ENCODE measurements around the gene POFUT1.

The POFUT1 gene

DNA sequence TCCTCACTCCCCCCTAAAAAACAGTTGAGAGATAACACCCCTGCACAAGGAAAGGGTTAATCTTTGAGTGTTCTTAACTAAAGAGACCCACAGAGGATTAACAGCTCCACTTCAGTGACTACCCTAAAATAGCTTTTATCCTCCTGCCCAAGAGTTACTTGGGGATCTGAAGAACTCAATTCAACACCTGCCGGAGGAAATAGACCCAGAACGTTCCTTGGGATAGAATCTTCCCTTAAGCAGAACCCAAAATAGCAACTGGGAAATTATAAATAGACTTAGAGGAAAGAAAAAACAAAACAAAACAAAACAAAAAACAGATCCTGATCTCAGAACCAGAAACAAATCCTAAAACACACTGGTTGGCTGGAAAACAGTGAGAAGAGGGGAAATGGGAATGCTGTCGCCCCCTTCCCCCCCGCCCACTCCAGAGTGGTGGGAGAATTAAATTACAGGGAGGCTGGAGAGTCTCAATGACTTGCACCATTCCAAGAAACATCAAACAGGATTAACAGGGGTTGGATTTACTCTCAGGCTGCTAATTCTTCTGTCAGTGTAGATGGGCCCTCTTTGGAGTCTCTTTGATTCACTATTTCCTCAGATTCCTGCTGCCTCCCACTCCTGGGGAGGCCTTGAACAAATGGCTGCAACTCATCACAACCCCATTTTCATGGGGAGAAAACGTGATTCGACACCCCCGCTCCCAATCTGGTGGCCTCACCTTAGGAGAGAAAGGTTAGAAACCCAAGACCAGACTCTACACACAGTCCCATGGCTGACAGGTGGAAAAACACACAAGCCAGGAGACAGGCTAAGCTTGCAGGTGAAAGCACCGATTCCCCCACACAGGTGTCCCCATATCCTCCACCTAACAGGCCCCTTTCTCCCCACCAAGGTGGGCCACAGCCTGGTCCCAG lies 1.6 kb upstream of the POFUT1 start:
- H3K4me3 ChIP-seq (ENCODE audit: low read depth, low read length): peak overlapping the region; percentile 95

DNA sequence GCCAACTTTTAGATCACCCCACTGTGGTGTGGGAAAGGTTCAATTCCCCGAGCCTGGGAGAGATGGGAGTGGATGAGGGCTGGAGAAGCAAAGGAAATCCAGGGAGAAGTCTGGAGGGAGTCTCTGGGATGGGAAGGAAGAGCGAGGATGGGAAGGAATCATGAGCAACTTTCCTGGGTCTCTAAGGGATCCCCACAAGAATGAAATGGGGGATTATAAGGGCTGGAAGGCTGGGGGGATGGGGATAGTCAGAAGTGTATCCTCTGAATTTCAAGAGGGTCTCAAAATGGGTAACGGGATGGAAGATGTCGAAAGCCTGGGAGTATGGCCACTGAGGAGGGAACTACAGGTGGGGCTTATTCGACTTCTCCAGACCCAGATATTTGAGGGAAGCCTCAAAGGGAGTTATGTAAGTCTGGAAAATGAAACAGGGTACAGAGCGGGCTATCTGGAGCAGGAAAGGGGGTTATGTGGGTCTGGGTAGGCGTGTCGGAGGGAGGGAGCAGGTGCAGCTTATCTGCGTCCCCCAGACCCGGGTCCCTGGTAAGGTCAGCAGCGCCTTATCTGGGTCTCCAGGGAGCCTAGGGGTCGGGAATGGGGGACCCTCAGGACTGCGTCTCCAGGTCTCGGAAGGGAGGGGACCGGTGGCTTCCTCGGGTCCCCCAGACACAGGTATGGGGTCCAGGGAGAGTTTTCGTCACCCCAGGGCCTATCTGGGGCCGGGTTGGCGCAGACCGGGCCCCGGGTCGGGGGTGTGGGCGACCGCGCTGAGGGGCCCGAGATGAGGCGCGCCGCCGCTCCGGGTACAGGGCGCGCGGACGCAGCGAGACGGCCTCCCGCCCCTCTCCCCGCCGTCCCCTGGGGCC lies 687 bp upstream of the POFUT1 start:
- H3K4me3 ChIP-seq (ENCODE audit: low read depth, low read length): peak overlapping the region; percentile 95

DNA sequence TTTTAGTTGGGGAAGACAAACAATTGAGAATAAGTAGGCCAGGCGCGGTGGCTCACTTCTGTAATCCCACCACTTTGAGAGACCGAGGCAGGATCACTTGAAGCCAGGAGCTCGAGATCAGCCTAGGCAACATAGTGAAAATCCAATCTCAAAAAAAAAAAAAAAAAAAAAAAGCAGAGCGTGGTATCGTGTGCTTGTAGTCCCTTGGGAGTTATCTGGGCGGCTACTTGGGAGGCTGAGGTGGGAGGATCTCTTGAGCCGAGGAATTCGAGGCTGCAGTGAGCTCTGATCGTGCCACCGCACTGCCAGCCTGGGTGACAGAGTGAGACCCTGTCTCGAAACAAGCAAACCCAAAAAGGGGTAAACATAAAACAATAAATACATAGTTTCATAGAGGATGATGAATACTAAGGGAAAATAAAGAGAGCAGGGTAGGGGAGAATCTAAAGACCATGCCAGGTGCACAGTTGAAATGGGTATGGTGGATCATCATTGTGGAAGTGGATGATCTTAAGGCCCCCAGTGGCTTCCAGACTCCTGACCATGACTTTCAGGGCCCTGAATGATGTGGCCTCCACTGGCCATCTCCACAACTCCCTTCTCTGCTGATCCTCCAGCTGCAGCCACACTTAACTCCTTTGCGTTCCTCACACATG lies 947 bp downstream of the POFUT1 start:
- peak overlapping the region; percentile 95 for H3K4me3 ChIP-seq (ENCODE audit: low read depth, low read length)

DNA sequence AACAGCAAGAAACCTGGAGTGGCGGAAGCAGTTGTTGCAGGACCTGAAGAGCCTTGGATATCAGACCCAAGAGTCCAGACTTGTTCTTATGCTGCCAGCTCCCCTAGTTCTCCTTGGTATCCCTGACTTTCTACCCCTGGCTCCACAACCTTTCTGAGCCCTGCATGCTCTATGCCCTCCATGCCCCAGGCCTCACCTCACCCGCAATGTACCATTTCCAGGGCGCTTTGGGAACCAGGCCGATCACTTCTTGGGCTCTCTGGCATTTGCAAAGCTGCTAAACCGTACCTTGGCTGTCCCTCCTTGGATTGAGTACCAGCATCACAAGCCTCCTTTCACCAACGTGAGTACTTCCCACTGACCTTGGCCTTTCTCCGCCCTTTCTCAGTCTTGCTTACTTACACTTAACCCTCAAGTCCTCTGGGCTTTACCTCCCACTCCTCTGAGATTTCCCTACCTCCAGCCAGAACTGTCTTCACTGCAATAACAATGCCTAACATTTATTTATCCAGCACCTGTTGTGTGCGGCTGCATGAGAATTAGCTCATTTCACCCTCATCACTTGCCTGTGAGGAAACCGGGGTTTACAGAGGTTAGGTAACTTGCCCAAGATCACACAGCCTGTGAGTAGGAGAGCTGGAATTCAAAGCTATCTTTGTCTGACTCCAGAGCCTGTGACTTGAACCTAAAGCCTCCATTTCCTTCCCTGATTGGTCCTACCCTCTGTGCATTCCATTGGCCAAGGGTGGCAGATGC lies 2.3 kb downstream of the POFUT1 start:
- H3K4me3 ChIP-seq (ENCODE audit: low read depth, low read length): no peak overlapping the region

DNA sequence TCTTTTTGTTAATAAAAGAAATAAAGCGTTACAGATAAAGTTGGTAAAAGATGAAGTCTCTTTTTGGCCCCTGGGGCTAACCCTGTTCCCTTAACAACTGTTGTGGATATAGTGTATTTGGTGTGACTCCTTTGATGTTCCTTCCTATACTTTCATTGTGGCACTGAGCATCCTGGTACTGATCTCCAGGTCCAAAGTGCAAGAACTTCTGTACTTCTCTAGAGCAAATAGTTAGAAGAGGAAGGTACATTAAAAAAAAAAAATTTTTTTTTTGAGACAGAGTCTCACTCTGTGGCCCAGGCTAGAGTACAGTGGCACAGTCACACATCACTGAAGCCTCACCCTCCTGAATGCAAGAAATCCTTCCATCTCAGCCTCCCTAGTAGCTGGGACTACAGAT lies 6.2 kb downstream of the POFUT1 start:
- H3K4me3 ChIP-seq (ENCODE audit: low read depth, low read length): no peak overlapping the region

DNA sequence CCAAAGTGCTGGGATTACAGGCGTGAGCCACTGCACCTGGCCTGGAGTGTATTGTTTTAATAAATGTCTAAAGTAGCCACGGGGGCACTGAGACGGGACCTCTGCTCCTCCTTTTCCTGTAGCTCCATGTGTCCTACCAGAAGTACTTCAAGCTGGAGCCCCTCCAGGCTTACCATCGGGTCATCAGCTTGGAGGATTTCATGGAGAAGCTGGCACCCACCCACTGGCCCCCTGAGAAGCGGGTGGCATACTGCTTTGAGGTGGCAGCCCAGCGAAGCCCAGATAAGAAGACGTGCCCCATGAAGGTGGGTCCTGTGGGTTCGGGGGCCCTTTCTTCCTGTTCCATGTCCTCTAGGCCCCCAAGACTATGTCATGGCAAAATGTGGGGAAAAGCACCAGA lies 7.5 kb downstream of the POFUT1 start:
- no peak overlapping the region for H3K4me3 ChIP-seq (ENCODE audit: low read depth, low read length)

DNA sequence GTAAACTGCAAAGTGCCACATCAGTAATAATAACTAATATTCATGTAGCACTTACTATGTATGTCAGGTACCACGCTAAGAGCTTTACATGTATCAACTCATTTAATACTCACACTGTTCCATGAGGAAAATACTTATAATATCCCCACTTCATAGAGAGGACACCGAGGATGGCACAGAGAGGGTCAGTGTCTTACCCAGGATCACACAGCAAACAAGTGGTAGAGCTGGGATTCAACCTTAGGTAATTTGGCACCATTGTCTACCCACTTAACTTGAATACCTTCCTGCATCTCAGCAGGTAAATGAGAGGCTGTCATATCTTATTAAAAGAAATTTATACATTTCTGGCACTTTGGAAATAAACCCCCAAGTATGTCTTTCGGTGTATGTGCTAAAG lies 8.0 kb downstream of the POFUT1 start:
- H3K4me3 ChIP-seq (ENCODE audit: low read depth, low read length): no peak overlapping the region

DNA sequence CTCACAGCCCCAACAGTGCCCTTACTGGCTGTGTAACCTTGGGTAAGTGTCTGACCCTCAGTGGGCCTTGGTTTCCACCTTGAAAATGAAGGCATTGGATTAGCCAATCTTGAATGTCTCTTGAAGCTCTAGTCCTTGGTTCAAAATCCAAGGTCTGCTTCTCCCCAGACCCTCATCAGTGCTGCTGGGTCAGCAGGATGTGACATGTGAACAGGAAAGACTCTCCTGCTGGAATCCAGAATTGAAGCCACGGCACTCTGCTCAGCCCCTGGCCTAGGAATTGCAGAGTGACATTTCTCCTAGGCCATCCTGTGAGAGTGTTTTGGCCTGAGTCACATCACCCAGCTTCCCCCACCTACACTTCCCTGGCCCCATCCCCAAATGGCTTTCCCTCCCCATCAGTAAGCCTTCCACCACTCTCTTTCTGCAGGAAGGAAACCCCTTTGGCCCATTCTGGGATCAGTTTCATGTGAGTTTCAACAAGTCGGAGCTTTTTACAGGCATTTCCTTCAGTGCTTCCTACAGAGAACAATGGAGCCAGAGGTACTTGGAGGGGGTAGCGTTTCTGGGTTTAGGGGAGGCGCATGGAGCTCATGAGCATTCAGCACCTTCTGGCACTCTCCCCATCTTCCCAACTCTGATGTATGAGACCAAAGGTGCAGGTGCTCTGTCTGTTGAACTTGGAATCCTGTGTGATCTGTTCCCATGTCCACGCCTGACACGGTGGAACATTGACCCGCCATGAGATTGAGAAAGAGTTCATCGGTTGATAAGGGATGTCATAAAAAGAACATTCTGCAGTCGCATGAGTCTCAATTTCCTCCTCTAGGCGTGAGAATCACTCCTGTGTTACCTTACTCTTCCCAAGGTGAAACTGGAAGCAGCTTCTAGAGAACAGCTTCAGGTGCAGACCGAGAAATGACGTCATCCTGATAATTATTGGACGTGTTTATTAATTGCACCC lies 8.8 kb downstream of the POFUT1 start:
- H3K4me3 ChIP-seq (ENCODE audit: low read depth, low read length): no peak overlapping the region

DNA sequence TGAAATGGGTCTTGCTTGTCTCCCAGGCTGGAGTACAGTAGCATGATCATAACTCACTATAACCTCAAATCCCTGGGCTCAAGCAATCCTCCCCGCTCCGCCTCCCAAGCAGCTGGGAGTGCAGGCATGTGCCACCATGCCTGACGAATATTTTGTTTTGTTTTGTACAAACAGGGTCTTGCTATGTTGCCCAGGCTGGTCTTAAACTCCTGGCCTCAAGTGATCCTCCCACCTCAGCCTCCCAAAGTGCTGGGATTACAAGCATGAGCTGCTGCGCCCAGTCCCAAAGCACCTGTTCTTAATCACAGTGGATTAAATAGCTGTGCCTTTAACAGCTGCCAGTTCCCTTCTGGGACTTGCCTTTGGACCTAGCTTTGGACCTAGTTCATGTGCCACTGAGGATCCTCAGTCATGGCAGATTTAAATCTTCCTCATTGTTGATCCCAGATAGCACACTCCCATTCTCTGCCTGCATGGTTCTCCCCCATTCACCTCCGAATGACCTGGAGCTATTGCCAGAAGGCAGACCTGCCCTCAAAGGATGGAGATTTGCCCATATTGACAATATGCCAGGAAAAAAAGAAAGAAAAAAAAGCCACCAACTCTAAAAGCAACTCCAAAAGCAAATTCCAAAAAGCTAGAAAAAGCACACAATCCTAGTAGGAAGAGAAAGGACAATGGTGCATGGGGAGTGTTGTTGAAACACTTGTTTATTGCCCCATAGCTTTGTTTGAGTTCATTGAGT lies 10.6 kb downstream of the POFUT1 start:
- H3K4me3 ChIP-seq (ENCODE audit: low read depth, low read length): no peak overlapping the region

DNA sequence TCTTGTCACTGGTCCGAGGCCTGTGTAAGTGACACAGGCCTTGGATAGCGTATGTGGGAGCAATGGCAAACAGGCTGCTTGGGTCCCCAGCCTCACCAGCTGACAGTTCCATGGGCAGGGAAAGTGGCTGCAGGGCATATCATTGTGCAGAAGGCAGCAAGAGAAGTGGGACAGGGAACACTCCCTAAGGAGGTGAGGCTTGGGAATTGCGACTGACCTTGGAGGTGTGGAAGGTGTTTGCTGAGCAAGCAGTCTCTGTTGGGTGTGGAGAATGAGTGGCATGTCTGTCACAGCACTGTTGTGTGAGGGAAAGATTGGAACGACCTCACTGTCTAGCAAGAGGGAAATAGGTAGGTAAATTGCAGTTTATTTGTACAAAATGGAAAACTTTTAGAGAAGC lies 16.8 kb downstream of the POFUT1 start:
- no peak overlapping the region for H3K4me3 ChIP-seq (ENCODE audit: low read depth, low read length)

DNA sequence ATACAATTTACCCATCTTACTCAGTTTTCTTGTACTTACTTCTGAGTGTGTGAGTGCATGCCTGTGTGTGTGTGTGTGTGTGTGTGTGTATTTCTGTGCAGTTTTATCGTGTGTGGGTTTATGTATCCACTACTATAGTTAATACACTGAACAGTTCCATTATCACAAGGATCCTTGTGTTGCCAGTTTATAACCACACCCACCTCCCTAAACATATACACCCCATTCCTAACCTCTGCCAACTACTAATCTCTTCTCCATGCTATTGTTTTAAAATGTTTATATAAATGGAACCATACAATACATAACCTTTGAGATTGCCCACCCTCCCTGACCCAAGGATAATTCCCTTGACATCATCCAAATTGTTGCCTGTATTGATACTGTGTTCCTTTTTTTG lies 18.7 kb downstream of the POFUT1 start:
- no peak overlapping the region for H3K4me3 ChIP-seq (ENCODE audit: low read depth, low read length)

DNA sequence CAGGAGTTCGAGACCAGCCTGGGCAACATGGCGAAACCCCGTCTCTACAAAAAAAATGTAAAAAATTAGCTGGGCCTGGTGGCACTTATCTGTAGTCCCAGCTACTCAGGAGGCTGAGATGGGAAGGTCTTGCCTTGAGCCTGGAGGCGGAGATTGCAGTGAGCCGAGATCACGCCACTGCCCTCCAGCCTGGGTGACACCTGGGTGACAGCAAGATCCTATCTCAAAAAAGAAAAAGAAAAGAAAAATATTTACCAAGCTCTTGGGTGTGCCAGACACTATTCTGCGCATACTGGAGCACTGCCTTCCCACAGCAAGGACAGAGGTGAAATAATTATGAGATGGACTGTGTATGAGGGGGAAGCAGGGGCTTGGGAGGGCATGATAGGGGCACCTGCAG lies 19.6 kb downstream of the POFUT1 start:
- H3K4me3 ChIP-seq (ENCODE audit: low read depth, low read length): no peak overlapping the region

DNA sequence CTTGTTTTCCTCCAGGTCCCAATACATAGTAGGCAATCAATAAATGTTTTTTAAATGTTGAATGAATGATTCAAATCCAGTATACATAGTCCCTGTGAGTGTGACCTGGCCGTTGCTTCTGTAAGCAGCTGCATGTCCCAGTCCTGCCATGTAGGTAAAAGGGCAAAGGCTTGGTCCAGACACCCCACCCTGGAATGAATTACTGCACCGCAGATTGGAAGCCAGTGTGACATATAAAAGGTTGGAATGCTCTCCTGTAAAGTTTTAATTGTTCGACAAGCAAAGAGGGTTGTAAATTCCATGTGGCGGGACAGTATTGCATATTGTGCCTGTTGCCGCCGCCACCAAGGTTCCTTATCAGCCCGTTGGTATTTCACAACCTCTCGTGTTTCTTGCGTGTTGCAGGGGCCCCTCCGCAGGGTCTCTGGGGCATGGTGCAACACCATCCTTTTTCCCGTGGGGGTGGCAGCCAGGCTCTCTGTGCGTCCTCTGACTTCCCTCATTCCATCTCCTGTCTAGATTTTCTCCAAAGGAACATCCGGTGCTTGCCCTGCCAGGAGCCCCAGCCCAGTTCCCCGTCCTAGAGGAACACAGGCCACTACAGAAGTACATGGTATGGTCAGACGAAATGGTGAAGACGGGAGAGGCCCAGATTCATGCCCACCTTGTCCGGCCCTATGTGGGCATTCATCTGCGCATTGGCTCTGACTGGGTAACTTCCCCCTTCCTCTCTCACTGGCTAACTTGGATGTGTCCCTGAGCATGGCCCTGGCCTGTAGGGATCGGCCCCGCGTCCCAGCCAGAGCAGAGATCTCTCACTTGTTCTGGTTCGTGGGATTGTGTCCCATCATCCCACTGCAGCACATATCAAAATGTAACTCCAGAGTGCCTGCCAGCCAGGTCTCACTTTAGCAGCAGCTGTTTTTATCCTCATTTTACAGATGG lies 20.3 kb downstream of the POFUT1 start:
- H3K4me3 ChIP-seq (ENCODE audit: low read depth, low read length): no peak overlapping the region

DNA sequence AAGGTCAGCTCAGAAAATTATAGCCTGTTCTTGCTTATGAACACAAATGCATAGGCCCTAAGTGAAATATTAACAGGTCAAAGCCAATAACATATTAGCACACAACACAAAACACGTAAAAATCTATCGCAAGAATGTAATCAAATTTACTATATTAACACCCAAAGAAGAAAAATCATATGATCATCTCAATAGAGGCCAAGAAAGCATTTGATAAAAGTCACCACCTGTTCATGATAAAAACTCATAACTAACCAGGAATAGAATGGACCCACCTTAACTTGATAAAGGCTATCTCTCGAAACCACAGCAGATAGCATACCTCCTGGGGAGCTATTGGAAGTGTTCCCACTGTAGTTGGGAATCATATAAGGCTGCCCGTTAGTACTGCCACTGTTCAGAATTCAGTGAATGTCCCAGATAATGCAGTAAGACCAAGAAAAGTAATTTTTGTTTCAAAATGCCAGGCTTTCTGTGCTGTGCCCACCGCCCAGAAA lies 21.6 kb downstream of the POFUT1 start:
- H3K4me3 ChIP-seq (ENCODE audit: low read depth, low read length): no peak overlapping the region

DNA sequence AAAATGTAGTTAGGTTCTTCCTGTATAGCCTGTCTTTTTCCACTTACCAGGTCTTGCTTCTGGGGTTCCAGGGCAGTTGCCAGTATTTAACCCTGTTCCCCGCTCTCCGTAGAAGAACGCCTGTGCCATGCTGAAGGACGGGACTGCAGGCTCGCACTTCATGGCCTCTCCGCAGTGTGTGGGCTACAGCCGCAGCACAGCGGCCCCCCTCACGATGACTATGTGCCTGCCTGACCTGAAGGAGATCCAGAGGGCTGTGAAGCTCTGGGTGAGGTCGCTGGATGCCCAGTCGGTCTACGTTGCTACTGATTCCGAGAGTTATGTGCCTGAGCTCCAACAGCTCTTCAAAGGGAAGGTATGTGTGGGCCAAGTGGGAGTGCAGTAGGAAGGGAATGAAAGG lies 23.0 kb downstream of the POFUT1 start:
- H3K4me3 ChIP-seq (ENCODE audit: low read depth, low read length): no peak overlapping the region

DNA sequence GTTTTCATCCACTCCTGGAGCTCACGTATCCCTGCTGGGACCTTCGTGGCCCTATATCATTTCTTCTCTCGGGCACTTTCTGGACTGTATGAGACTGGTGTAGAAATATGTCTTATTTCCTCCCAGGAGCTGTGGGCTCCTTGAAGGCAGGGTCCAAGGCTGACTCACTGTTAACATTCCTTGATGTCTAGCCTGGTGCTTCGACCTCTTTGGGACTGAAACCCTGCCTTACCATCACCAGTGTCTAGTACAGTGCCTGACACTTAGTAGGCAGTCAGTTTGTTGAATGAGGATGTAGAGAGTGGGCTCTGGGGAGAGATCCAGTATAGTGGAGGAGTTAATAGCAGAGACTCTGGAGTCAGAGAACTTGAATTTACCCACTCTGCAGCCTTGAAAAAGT lies 23.6 kb downstream of the POFUT1 start:
- no peak overlapping the region for H3K4me3 ChIP-seq (ENCODE audit: low read depth, low read length)

DNA sequence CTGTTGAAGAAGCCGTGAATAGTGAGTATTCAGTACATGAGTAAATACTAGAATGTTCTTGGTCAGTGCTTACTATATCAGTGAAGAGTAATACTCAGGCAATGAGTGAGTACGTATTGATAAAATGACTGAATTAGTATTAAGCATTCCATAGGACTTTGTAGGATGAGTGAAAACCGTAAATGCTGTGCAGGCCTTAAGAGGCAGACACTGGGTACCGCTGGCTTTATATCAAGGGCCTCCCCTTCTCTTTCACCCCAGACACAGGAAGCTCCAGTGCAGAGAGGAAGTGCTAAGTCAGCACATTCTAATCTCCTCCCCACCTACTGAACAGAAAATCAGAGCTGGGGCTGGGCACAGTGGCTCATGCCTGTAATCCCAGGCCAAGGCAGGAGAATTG lies 24.2 kb downstream of the POFUT1 start:
- no peak overlapping the region for H3K4me3 ChIP-seq (ENCODE audit: low read depth, low read length)
